ENCODE data around the gene PARD3B.

DNA sequence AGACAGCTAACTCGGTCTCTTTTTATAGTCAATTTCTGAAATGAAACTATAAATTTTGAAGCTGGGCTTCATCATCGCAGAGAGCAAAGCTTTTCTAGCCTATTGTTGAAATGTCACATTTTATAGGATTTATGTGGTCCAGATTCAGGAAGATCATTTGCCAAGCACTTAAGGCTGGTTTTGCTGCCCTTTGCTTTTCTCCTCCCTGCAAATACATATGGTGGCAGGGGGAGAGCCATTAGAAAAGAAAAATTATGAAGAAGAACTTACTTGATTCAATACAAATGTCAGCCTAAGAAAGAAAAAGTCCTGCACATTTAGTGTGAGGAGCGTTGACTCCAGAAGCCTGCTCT, 930.1 kb downstream of the PARD3B start:
- no peak for TF ChIP-seq KLF13 (CRISPR knock-in tag; IDR thresholded peaks at IDR 0.05)
- TF ChIP-seq FOXA1 (IDR thresholded peaks at IDR 0.05): no peak
- TF ChIP-seq FOXA1 (CRISPR knock-in tag; IDR thresholded peaks at IDR 0.05): no peak
- TF ChIP-seq ZSCAN9 (CRISPR knock-in tag; IDR thresholded peaks at IDR 0.05; ENCODE audit: borderline replicate concordance): no peak
- no peak for TF ChIP-seq HIVEP1 (CRISPR knock-in tag; IDR thresholded peaks at IDR 0.05)
- TF ChIP-seq, protein P1, sequence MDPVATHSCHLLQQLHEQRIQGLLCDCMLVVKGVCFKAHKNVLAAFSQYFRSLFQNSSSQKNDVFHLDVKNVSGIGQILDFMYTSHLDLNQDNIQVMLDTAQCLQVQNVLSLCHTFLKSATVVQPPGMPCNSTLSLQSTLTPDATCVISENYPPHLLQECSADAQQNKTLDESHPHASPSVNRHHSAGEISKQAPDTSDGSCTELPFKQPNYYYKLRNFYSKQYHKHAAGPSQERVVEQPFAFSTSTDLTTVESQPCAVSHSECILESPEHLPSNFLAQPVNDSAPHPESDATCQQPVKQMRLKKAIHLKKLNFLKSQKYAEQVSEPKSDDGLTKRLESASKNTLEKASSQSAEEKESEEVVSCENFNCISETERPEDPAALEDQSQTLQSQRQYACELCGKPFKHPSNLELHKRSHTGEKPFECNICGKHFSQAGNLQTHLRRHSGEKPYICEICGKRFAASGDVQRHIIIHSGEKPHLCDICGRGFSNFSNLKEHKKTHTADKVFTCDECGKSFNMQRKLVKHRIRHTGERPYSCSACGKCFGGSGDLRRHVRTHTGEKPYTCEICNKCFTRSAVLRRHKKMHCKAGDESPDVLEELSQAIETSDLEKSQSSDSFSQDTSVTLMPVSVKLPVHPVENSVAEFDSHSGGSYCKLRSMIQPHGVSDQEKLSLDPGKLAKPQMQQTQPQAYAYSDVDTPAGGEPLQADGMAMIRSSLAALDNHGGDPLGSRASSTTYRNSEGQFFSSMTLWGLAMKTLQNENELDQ (CRISPR knock-in tag; IDR thresholded peaks at IDR 0.05; ENCODE audit: borderline replicate concordance): no peak
- TF ChIP-seq POLR2AphosphoS5 (IDR thresholded peaks at IDR 0.05; ENCODE audit: low read depth, low read length): no peak
- TF ChIP-seq, protein P2, sequence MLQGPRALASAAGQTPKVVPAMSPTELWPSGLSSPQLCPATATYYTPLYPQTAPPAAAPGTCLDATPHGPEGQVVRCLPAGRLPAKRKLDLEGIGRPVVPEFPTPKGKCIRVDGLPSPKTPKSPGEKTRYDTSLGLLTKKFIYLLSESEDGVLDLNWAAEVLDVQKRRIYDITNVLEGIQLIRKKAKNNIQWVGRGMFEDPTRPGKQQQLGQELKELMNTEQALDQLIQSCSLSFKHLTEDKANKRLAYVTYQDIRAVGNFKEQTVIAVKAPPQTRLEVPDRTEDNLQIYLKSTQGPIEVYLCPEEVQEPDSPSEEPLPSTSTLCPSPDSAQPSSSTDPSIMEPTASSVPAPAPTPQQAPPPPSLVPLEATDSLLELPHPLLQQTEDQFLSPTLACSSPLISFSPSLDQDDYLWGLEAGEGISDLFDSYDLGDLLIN (CRISPR knock-in tag; IDR thresholded peaks at IDR 0.05; ENCODE audit: borderline replicate concordance): no peak
- TF ChIP-seq, protein P3, sequence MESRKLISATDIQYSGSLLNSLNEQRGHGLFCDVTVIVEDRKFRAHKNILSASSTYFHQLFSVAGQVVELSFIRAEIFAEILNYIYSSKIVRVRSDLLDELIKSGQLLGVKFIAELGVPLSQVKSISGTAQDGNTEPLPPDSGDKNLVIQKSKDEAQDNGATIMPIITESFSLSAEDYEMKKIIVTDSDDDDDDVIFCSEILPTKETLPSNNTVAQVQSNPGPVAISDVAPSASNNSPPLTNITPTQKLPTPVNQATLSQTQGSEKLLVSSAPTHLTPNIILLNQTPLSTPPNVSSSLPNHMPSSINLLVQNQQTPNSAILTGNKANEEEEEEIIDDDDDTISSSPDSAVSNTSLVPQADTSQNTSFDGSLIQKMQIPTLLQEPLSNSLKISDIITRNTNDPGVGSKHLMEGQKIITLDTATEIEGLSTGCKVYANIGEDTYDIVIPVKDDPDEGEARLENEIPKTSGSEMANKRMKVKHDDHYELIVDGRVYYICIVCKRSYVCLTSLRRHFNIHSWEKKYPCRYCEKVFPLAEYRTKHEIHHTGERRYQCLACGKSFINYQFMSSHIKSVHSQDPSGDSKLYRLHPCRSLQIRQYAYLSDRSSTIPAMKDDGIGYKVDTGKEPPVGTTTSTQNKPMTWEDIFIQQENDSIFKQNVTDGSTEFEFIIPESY (CRISPR knock-in tag; IDR thresholded peaks at IDR 0.05): no peak
- TF ChIP-seq ZFYVE20 (CRISPR knock-in tag; IDR thresholded peaks at IDR 0.05; ENCODE audit: borderline replicate concordance, low read depth): no peak
- TF ChIP-seq SUZ12 (IDR thresholded peaks at IDR 0.05; ENCODE audit: low read depth, low read length): no peak
- no peak for TF ChIP-seq ZNF350 (CRISPR knock-in tag; IDR thresholded peaks at IDR 0.05; ENCODE audit: borderline replicate concordance, low read depth)

Data from HepG2 (cell line).